DND-41 (cell line): ENCODE measurements around the gene COQ8B.

Experiments
- CTCF ChIP-seq: IDR thresholded peaks from 2 replicates; pipeline ENCODE4 v1.5.1; 2012; ENCODE audit warnings: borderline replicate concordance, low read length, moderate library complexity, mild to moderate bottlenecking; ENCODE audit not compliant: poor library complexity, severe bottlenecking; ENCODE audit errors: extremely low read depth
- EZH2 ChIP-seq: IDR thresholded peaks from 3 replicates; pipeline ENCODE4 v1.6.1; 2012; ENCODE audit warnings: borderline replicate concordance, low read depth, mild to moderate bottlenecking, moderate library complexity, low read length, inconsistent platforms; ENCODE audit not compliant: severe bottlenecking

DNA sequence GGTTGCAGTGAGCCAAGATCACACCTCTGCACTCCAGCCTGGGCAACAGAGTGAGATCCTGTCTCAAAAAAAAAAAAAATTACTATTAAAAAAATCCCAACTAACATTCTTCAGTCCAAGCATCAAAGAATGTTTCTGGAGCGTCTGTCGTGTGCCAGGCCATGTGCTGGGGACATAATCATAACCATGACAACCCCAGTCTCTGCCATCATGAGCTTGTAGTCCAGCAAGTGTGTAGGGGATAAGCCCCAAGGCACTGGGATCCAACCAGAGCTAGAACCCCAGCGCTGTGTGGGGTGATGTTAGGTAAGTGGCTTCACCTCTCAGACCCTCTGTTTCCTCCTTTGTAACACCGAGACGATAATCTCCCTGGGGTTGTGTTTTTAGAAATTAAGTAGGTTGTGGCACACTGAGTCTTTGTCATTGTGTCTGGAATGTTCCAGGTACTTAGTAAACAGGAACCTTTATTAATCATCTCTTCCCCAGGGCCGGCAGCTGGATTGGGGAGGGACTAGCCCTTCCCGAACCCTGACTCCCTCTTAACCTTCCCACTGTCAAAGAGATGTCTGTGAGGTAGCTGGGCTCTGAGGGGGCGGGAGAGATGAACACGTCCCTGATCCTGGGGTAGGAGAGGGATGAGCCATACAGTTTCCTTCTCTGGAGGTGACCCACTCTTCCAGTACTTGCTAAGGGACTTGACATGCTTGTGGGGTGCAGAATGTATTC, 5.4 kb upstream of the COQ8B start:
- TF ChIP-seq EZH2 (no peak), CTCF (no peak)
